HG02852 (cell line): Measurements from ENCODE around the gene MRFAP1L1.
"Not testable (repeated sequence)": the region's sequence is repeated elsewhere in the genome, so short reads cannot be mapped to it uniquely, and the experiment has no call there.

ENCODE experiments used
- ATAC-seq: cut with Tn5 transposase; IDR thresholded peaks from one replicate; pipeline ENCODE4 v1.9.1; 2021; ENCODE audit warnings: mild to moderate bottlenecking, moderate library complexity; ENCODE audit not compliant: unreplicated experiment

The MRFAP1L1 gene

DNA sequence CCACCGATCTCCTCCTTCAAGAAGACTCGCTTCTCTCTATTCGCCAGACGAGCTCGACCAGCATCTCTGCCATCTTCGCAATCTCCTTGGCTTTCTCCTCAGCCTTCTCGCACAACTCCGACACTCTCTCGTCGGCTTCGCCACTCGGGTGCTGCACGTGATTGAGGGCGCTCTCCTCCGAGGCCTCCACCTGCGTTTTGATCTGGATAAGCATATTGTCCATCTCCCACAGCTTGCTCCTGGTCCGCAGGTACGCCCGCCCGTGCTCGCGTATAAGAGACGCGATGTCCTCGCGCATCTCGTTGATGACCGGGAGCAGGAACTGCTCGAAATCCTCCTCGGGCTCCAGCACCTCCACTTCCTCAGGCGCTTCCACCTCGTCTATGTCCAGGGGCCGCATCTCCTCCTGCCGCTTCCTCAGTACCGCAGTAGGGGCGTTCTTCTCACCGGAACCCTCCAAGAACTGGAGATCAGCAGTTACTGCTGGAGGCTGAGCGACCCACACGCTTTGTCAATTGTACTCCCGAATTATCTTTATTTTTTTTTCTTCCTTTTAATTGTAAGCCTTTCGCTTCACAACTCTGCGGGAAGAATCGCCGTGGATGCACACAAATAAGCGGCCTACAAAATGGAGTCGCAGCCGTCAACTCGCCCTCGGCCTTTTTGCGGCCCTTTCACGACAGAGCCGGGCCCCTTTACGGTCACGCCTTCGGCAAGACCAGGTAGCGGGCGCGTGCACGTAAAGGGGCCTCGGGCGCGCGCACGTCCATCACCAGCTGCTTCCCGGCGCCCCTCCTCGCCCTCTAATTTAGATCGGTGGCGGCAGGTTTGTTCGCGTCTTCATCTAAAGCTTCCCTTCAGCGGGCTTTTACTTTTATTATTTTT is at the start of gene MRFAP1L1:
Gene MRFAP1L1, minus strand, starts transcription at position 636 of the 885 bp plus-strand sequence. Its CDS starts 236 bp downstream, at position 400.
- peak; percentile 66 for ATAC-seq

DNA sequence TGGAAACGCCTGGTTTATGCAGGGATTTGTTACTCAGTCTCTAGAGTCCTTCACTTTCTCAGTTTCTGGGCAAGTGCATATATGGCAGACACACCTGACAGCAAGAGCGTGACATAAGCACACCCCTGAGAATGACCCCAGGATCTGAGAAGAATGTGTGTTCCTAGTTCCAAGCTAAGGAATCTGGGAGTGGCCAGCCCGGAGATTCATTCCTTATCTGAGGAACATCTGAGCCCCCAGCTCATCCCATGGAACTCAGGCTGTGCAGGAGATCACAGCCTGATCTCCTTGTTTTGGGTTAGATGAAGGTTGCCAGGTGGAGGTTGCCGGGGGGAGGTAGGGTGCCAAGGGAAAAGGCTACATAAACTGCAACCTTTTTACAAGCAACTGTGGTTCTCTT is 49.1 kb upstream of the MRFAP1L1 start:
- ATAC-seq = no peak

DNA sequence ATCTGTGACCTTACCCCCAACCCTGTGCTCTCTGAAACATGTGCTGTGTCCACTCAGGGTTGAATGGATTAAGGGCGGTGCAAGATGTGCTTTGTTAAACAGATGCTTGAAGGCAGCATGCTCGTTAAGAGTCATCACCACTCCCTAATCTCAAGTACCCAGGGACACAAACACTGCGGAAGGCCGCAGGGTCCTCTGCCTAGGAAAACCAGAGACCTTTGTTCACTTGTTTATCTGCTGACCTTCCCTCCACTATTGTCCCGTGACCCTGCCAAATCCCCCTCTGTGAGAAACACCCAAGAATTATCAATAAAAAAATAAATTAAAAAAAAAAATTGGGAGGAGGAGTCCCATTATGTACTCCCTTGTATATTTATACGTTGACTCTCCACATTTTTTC is 46.7 kb upstream of the MRFAP1L1 start:
- not testable (repeated sequence) for ATAC-seq

DNA sequence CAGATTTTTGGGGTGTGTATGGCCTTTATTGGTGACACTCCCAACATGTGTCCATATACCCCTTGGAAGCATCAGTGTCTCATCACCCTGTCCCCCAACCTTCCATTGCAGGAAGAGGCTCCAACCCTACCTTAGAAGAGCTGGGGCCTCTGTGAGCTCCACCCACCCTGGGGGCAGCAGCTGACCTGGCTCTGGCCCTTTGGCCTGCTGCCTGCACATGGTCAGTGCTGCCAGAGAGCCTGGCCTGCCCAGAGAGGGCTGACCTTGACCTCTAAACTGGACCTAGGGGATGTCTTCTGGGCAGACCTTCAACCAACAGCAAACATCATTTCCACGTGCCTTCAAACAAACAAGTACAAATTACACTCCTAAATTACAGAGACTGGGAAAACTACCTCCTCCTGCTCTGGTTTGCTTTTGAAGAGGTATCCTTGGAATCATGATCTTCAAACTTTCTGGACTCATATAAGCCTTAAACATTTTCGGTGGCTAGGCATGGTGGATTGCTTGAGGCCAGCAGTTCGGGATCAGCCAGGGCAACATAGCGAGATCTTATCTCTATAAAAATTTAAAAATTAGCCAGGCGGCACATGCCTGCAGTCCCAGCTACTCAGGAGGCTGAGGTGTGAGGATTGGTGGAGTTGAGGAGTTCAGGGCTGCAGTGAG is 45.6 kb upstream of the MRFAP1L1 start:
- no peak for ATAC-seq

DNA sequence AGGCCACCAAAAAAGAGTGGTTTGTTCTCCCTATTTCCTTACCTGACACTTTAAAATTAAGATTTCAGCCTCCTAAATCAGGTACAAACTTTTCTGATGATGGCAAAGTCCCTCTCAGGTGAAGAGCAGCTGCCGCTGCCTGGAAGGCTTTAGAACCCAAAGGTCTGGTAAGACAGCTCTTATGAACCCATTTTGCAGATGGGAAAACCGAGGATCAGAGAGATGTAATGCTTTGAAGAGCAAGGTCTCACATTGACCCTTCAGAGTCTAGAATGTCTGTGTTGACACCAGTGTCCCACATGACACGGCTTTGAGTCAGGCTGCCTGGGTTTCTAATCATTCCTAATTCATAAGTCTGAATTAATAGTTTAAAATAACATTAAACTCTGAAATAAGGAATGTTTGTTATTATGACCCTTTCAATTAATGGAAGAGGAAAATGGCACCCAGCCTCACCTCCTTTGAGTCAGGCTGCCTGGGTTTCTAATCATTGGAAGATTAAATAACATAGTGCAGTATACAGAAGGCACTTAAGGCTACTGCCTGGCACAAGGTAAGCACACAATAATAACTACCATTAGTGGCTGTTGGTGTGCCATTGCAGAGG is 44.9 kb upstream of the MRFAP1L1 start:
- no peak for ATAC-seq

DNA sequence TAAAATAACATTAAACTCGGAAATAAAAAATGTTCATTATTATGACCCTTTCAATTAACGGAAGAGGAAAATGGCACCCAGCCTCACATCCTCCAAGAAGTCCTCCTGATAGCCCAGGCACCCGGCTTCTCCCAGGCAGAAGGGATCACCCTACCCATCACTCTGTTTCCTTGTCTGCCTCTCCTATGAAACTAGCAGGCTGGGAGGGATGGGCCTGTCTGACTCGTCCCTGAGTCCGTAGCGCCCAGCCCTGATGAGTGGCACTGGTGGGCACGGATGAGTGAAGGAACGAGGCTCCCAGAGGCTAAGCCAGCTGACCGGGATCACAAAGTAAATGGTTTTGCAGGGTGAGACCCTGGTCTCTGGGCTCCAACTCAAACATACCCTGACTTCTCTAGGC is 44.2 kb upstream of the MRFAP1L1 start:
- no peak for ATAC-seq

DNA sequence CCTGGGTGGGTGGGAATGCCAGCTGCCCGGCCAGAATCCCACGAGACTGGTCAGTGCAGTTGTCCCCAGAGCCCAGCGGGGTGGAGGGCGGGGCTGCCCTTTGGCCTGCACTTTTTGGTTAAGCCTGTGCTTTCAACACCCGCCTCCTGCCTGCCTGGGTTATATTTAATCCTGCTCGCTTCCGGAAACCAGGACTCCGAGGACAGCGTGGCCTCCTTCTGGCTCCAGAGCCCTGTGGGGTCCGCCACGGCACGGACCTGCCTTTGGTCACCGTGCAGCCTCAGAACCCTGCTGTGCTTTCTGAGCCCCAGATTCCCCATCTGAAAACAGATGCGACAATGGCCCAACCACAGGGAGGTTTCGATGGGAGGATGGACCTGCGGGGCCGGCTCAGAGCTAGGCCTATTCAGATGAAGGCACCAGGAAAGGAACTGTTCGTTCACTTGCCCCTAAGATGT is 43.5 kb upstream of the MRFAP1L1 start:
- no peak for ATAC-seq

DNA sequence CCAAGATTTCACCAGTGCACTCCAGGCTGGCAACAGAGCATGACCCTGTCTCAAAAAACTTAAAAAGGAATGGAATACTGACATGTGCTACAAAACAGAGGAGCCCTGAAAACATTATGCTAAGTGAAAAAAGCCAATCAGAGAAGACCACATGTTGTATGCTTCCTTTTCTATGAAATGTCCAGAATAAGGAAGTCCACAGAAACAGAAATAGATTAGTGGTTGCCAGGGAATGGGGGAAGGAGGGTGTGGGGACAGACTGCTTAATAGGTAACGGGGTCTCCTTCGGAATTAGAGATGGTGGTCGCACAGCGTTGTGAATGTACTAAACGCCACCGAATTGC is 42.8 kb upstream of the MRFAP1L1 start:
- ATAC-seq = no peak

DNA sequence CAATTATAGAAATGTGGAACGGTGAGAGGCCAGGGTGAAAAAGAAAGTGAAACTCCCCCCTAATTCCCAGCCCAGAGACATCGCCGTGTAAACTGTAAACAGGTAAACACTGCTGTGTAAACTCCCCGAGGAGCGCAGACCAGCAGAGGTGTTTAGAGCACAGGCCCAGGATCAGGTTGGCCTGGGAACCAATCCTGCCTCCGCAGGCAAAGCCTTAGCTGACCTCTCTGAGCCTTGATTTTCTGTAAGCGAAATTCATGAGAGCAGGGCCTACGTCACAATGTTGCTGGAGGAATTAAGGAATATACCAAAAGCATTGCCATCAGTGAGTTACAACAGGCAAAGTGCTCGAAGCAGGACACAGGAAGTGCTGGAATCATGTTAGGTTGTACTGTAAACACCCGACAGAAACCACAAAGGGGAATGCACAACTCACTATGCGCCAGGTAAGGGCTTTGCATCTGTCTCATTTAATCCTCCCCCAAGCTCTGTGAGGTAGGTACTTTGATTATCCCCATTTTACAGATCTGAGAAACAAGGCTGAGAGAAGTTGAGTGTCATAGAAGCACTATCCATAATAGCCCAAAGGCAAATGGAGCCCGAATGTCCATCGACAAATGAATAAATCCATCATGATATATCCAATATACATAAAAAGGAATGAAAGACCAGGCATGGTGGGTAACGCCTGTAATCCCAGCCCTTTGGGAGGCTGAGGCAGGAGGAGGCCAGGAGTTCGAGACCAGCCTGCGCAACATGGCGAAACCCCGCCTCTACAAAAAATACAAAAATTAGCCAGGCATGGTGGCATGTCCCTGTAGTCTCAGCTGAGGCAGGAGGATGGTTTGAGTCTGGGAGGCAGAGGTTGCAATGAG is 42.2 kb upstream of the MRFAP1L1 start:
- no peak for ATAC-seq

DNA sequence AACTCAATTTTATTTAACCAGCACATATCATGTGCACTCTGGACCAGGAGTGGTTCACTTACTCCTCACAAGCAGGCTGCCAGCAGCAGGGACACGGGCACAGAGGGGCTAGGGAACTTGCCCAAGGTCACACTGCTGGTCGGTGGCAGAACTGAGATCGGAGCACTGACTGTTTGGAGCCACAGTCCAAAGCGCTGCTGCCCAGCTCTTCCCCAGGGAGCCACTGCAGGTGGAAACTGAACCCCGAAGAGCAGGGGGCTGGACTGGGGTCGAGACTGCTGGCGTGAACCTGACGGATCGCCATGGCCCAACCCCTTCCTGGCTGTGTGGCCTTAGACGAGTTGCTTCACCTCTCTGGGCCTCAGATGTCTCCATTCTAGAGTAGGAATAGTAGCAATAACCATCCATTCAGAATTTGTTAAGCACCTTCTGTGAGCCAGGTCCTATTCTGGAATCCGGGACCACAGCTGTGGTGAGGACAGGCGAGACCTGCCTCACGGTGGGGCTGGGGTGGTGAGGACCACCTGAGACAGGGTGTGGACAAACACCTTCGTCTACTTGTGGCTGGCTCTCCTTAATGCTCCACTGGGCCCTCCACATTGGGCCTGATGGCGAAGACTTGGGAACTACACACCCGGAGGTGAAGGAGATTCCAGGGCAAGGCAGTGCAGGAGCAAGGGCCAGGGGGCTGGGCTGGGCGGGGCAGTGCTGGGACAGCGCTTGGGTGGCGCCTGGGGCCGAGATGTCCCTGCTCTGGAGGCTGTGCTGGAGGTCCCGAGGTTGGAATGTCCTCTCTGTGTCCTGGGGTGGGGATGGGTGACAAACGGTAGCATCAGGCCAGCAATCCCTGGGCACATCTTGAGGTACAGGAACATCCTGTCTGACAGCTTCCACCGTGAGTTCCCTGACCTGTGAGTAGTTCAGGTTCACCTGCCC is 40.9 kb upstream of the MRFAP1L1 start:
- ATAC-seq = no peak

DNA sequence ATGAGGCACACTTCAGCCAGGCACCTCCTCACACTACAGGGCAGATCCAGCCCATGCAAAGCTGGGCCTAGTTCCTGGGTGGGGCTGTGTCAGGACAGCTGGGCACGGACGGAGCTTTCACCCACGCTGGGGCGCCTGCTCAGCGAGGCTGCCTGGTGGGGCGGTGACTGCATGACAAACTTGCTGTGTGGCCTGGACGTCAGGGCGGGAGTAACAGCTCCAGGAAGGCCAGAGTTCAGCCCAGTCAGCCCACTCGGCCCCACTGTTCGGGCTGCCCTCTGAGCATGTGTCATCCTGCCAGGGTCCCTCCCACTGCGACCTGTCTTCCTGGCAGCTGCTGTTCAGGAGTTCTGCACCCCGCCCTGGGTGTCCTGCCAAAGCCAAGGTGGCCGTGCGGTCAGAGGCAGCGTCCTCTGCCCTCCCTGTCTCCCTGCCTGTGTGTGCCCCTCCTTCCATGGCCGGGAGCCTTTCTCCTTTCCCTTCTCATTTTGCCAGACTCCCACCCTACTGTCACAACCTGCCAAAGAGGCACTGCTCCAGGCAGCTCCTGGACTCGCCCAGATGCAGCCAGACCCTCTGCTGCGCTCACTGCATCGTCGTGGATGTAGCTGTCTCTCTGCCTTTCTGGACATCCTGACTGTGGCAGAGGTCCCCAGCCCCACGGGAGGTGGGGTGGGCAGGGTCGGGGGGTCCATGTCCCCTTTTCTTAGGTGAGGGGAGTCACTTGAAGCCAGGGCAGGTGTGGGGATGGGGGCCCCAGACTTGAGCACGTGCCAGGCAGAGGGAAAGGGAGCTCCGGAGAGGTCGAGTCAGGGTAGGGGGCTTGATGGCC is 39.9 kb upstream of the MRFAP1L1 start:
- ATAC-seq = no peak

DNA sequence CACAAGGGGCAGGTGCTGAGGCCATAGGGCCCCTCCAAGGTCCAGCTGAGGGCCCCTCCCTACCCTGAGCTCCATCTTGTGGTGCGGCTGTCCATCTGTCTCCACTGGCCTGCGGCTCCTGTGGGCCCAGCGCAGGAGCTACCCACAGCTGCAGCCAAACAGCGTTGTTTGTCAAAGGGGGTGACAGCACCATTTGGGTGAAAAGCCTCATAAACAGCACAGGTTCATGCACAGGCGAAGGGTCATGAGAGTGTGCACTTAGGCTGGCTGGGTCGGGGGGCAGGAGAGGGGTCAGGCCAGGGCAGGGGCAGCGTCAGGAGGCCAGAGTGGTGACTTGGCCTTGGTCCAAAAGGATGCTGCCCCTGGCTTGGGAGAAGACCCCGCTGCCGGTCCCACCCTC is 38.6 kb upstream of the MRFAP1L1 start:
- no peak for ATAC-seq

DNA sequence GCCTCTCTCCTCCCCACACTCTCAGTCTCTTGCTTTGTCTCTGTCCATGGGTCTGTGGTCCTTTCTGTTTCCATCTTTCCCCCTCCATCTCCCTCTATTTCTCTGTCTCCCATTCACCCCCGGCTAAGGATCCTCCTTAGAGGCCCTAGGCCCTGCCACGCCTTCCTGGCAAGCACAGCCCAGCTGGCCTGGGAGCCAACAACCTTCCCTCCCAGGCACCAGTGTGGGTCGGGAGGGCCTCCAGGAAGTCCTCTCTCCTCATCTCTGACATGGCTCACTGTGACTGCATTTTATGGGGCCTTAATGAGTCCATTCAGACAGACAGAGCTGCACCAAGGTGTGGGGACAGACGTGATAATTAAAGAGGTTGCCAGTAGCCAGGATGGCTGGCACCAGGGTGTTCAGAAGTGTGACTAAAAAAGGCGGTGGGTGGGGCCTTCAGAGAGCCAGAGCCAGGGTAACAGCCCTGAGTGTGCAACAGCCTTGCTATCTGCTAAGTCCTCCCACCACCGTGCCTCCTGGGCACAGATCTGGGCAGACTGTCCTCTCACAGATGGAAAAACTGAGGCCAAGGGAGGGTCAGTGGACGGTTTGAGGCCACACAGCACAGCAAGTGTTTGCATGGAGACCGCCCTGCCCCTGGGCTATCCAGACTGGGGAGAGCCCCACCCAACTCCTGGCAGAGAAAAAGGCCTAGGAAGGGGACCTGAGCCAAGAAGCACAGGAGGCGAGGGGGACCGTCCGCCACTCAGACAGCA is 37.8 kb upstream of the MRFAP1L1 start:
- ATAC-seq = no peak

DNA sequence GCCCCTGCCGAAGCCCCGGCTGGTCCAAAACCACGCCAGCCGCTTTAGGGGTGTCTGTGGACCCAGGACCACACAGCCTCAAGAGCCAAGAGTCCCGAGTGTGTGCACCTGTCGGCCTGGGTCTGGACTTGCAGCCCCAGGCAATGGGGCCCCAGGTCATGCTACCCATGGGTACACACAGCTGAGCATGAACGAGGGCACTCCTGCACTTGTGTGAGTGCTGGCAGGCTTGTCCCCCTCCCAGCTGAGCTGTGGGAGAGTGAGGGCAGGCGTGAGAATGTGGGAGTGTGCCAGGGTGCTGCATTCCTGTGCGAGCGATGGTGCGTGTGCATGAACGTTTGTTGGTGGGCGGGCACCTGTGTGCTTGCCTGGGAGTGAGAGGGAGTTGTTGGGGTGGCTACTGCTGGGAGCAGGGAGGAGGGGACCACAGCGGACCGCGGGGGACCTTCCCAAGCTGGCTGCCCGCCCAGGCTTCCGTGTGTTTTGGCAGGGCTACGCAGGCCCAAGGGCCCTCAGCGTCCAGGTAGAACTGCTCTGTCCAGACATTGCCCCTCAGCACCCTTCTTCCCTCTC is 37.1 kb upstream of the MRFAP1L1 start:
- no peak for ATAC-seq

DNA sequence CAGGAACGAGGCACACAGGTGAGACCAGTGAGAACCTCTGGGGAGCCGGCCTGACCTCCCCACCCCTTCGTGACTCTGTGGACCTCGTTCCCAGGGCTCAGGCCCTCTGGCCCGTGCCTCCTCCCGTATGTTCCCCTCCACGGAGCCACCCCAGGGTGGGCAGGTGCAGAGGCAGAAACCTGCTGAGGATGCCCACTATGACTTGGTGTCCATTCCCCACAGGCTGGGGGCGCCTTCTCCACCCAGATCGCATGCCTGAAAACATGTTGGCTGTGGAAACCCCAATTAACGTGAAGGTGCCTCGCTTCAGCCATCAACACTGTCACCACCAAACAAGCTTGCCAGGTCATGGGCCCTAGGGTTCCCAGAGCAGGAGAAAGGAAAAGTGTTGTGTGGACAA is 33.3 kb upstream of the MRFAP1L1 start:
- ATAC-seq = no peak

DNA sequence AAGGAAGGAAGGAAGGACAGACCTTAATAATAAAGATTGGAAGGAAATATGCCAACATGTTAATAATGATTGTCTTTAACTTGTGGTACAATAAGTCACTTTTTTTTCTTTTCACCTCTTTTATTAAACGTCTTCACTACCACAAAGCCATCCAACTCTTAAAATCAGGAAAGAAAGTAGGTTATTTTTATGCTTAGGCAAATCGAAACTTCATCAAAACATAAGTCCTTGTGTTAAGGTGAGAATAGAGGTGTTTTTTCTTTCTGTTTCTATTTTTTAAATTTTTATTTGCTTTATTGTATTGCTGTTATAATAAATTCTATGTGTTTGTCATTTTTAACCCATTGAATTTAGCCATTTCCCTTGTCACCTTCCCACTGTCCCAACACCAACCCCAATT is 32.8 kb upstream of the MRFAP1L1 start:
- no peak for ATAC-seq

DNA sequence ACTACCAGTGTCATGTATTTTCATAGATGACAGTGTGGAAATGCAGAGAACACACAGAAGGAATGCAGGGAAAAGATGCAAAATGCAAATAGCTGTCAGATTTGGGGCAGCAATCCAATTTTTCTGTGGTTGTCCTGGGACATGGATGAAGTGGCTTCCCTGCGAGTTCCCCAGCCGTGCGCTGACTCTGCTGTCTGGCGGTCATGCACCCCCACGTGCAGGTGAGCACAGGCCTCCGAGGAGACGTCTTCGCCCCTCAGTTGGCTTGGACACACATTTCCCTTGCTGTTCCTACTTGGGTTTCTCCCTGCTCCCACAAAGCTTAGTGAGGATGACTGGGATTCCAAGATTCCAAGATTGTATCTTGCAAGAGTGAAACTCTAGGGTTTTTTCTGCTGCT is 30.7 kb upstream of the MRFAP1L1 start:
- ATAC-seq = no peak

DNA sequence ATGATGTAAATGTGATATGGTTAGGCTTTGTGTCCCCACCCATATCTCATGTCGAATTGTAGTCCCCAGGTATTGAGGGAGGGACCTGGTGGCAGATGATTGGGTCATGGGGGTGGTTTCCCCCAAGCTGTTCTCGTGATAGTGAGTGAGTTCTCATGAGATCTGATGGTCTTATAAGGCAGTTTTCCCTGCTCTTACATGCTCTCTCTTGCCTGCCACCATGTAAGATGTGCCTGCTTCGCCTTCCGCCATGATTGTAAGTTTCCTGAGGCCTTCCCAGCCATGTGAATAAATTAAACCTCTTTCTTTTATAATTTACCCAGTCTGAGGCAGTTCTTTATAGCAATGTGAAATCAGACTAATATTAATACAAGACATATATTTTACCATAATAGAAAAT is 30.3 kb upstream of the MRFAP1L1 start:
- no peak for ATAC-seq
